HG02610 (cell line): ENCODE data around the gene NUP210.

ENCODE experiments used
- ATAC-seq: cut with Tn5 transposase; IDR thresholded peaks from one replicate; pipeline ENCODE4 v1.9.1; 2021; ENCODE audit warnings: mild to moderate bottlenecking, moderate library complexity; ENCODE audit not compliant: unreplicated experiment

The NUP210 gene

DNA sequence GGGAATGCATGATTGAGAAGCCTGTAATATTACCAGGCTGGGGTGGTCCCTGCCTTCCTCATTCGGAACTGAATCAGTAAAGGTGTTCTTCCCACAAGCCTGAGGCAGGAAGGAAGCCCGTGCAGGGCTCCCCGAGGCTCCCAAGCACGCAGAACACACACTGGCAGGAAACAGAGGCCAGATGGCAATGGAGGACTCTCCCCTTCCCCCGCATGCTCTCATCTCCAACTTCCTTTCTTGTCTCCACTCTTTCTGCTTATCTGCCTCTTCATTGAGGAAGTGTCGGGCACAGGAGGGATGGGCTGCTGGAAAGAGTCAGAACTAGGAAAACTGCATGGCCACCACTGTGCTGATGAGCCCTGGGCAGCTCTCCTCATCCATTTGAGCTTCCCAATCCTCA, 123.5 kb downstream of the NUP210 start:
- ATAC-seq: no peak

- no peak for ATAC-seq
Observed at GRCh38 chr3:13294442-13295351, 125.4 kb downstream of the NUP210 start.

- no peak for ATAC-seq
Observed at GRCh38 chr3:13292375-13292774, 127.7 kb downstream of the NUP210 start.

DNA sequence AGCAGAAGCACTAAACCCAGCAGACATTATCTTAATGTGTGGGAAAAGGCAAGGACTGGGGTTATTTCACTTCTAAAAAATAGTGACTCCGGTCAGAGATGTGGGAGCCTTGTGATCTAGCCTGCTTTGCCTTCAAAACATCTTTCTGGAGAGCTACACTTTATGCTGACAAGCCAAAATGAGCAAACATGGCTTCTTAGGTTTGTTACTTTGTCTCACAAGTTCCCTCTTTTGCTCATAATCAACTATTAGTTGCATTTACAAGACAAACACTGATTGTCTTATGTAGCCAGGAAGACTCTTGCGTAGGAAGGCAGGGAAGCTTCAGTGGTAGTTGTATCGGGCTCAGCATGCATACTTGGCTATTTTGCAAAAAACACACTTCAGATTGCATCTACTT, 129.2 kb downstream of the NUP210 start:
- no peak for ATAC-seq

DNA sequence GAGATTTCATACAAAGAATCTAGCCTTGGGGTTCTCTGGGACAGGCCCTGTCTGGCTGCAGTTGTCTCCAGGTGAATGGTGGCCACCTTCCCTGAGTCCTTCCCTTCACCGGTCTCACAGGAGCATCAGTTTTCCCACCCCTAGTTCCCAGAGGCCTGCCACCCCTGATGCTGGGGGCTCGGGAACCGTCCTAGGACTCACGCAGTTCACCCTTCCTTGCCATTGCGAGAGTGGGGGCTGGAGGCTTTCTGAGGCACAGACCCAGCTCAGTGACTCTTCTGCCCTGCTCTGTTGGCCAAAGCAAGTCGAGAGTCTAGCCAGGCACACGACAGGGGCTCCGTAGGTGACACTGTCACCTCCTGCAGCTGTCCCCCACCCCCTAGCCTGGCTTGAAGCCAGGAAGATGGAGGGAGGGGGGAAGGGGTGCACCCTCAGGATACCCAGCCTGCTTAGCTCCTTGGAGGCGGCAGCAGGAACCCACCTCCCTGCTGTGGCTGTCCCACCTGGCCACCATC, 130.3 kb downstream of the NUP210 start:
- no peak for ATAC-seq

- ATAC-seq: no peak
Observed at GRCh38 chr3:13288732-13289718, 131.1 kb downstream of the NUP210 start.

GRCh38 chr3:13287833-13288232, 132.3 kb downstream of the NUP210 start:
- ATAC-seq: no peak

DNA sequence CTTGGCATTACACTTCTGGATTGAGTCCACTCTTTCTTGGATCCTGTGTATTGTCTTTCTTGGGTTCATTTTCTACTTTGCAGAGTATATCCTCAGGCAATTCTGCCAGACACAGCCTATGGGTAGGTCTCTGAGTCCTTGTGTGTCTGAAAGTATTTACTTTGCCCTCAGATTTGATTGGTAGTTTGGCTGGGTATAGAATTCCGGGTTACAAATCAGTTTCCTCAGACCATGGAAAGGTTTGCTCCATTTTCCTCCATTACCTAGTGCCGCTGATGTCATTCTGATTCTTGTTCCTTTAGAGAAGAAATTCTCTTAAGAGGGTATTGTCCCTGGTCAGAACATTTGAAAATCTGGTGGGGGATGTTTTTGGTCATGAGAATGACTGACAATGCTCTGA, 133.2 kb downstream of the NUP210 start:
- no peak for ATAC-seq

GRCh38 chr3:13285007-13285567, 135.0 kb downstream of the NUP210 start:
- ATAC-seq: no peak

DNA sequence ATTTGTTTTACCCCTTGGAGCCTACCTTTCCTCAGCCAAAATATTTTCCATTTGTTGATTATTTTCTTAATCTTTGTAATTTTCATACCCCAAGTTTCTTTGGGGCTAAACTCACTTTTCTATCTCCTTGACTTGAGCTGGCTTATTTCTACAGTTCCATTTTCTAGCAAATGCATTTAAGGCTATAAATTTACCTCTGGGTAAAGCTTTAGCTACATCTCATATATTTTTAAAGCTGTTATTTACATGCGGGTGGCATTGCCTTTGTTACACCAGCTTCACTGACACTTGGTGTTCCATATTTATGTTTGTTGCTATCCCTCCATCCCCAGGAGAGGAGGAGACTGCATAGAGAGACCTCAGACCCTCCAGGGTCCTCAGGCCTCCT, 136.3 kb downstream of the NUP210 start:
- ATAC-seq: no peak

GRCh38 chr3:13282986-13283876, 136.9 kb downstream of the NUP210 start:
- no peak for ATAC-seq

GRCh38 chr3:13282358-13282985, 137.7 kb downstream of the NUP210 start:
- no peak for ATAC-seq

- ATAC-seq: no peak
Observed at GRCh38 chr3:13281507-13282357, 138.4 kb downstream of the NUP210 start.

- no peak for ATAC-seq
Observed at GRCh38 chr3:13280811-13281506, 139.2 kb downstream of the NUP210 start.

DNA sequence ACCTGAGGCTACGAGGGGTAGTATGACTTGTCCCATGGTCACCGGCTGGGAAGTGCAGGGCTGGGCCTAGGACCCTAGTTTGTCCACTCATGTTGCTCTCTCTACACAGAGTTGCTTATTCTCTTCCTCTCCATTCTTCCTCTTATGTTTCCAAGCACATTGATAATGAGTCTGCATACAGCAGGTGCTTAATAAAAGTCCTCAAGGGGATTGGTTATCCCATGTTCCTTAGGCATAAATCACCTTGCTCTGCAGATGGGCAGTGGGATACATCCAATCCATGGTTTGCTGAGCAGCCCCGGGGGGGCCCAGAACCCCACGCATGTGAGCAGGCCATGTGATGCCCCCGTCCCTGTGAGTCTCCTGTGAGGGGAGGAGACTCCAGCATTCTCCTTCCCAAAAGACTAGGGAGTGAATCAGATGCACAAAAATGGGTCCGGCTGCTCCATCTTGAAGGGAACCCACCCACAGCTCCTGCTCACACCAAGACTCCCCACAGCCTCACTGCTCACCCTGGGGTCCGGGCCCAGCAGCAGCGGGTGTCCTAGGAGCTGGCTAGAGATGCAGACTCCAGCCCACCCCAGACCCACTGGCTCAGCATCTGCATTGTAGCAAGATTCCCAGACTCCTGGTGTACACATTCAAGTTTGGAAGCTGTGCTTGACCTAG, 139.9 kb downstream of the NUP210 start:
- ATAC-seq: no peak

GRCh38 chr3:13279532-13279910, 140.6 kb downstream of the NUP210 start:
- ATAC-seq: no peak

DNA sequence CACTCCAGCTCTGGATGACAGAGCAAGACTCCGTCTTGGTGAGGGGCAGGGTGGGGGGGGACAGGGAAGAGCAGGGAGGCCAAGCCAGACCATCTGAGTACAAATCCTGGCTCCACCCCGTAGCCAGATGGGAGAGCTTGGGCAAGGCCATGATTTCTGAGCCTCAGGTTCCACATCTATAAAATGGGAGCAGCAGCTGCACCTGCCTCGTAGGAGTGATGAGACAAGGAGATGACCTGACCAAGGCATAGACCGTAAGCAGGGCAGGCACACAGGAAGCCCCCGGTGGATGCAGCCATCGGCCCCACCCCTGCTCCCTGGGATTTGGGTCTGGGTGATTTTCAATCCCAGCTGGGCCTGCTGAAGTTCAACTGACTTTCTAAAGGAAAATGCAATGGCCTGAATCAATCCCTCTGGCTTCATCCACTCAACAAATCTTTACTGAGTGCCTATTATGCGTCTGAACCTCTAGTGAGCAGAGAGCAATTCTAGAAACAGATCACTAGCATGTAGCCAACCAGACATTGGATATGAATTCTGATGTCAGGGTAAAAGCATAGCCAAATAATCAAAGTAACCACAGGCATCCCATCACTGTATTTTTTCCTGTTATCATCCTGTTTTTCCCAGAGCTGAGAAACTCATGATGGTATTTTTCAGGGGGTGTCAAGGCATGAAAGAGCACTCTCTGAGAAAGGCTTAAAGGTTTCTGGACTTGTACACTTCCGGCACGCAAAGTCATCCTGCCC, 141.2 kb downstream of the NUP210 start:
- ATAC-seq: no peak
